Neural cell (in vitro differentiated cells): Measurements from ENCODE around the gene SUCLG1. TPM values are rescaled to one million over a fixed set of nuclear protein-coding genes. Genes with fewer than 3 reads are reported as not detected.

Experiments
- H2AFZ ChIP-seq: fragments of 200-600, 300-800 bp; sonication (generic), shearing (Covaris generic); 2 replicates; pipeline ENCODE4 v1.6.0; 2014; ENCODE audit warnings: low read depth, mild to moderate bottlenecking, antibody characterized with exemption, low read length, moderate library complexity
- H3F3A ChIP-seq: fragments of 200-600 bp; shearing (Covaris generic); 2 replicates; pipeline ENCODE4 v1.6.1; 2016; ENCODE audit warnings: mild to moderate bottlenecking, moderate library complexity, mixed read lengths, antibody characterized with exemption, low read length; ENCODE audit not compliant: insufficient read depth, poor library complexity, severe bottlenecking
- H3K27ac ChIP-seq: fragments of 200-600, 300-800 bp; sonication (generic), shearing (Covaris generic); 2 replicates; pipeline ENCODE4 v1.5.1; 2014; ENCODE audit warnings: mild to moderate bottlenecking, low read length, moderate library complexity
- H3K27me3 ChIP-seq: fragments of 300-800, 200-600 bp; sonication (generic), shearing (Covaris generic); 2 replicates; pipeline ENCODE4 v1.6.0; 2014; ENCODE audit warnings: mild to moderate bottlenecking, low read depth, low read length, moderate library complexity; ENCODE audit not compliant: insufficient read depth
- H3K36me3 ChIP-seq: fragments of 300-800, 200-600 bp; sonication (generic), shearing (Covaris generic); 2 replicates; pipeline ENCODE4 v1.5.1; 2014; ENCODE audit warnings: mild to moderate bottlenecking, antibody characterized with exemption, low read length, moderate library complexity; ENCODE audit not compliant: insufficient read depth
- H3K4me2 ChIP-seq: fragments of 300-800, 200-600 bp; sonication (generic), shearing (Covaris generic); 2 replicates; pipeline ENCODE4 v1.6.0; 2014; ENCODE audit warnings: mild to moderate bottlenecking, low read length
- H3K4me3 ChIP-seq: fragments of 300-800, 200-600 bp; sonication (generic), shearing (Covaris generic); 2 replicates; pipeline ENCODE4 v1.5.1; 2014; ENCODE audit warnings: mild to moderate bottlenecking, low read length, moderate library complexity
- H3K79me2 ChIP-seq: fragments of 200-600 bp; shearing (Covaris generic); replicated peaks from 2 replicates; pipeline ENCODE4 v1.6.0; 2014; ENCODE audit warnings: mild to moderate bottlenecking, low read length, moderate library complexity; ENCODE audit not compliant: insufficient read depth
- H3K9ac ChIP-seq: fragments of 300-800, 200-600 bp; sonication (generic), shearing (Covaris generic); 2 replicates; pipeline ENCODE4 v1.6.1; 2016; ENCODE audit warnings: mild to moderate bottlenecking, low read length, mixed read lengths
- H3K9me2 ChIP-seq: fragments of 200-600 bp; shearing (Covaris generic); 2 replicates; pipeline ENCODE4 v1.6.1; 2016; ENCODE audit warnings: mild to moderate bottlenecking, low read length, mixed read lengths; ENCODE audit not compliant: insufficient read depth
- H3K9me3 ChIP-seq: fragments of 200-600, 300-800 bp; sonication (generic), shearing (Covaris generic); 2 replicates; pipeline ENCODE4 v1.6.1; 2016; ENCODE audit warnings: mild to moderate bottlenecking, mixed run types, low read length, moderate library complexity, mixed read lengths
- H4K20me1 ChIP-seq: fragments of 200-600 bp; shearing (Covaris generic); 2 replicates; pipeline ENCODE4 v1.6.1; 2016; ENCODE audit warnings: mild to moderate bottlenecking, mixed run types; ENCODE audit not compliant: insufficient read depth
- CTCF ChIP-seq: fragments of 450-650 bp; IDR thresholded peaks from 2 replicates; pipeline ENCODE4 v1.5.1; 2014; ENCODE audit warnings: antibody characterized with exemption, mild to moderate bottlenecking, moderate library complexity; ENCODE audit not compliant: poor library complexity, severe bottlenecking
- EP300 ChIP-seq: fragments of 450-650 bp; conservative IDR thresholded peaks from 2 replicates; pipeline ENCODE4 v1.6.1; 2014; ENCODE audit warnings: antibody characterized with exemption, mild to moderate bottlenecking, moderate library complexity; ENCODE audit not compliant: poor library complexity, severe bottlenecking
- EZH2 ChIP-seq: fragments of 200-600, 300-800 bp; shearing (Covaris generic), sonication (generic); IDR thresholded peaks from 2 replicates; pipeline ENCODE4 v1.6.1; 2014; ENCODE audit warnings: antibody characterized with exemption, low read length, borderline replicate concordance, mild to moderate bottlenecking; ENCODE audit not compliant: insufficient read depth, poor library complexity, severe bottlenecking
- MXI1 ChIP-seq: fragments of 450-650 bp; conservative IDR thresholded peaks from 2 replicates; pipeline ENCODE4 v1.6.1; 2014; ENCODE audit warnings: antibody characterized with exemption, mild to moderate bottlenecking; ENCODE audit not compliant: poor library complexity, severe bottlenecking
- POLR2AphosphoS5 ChIP-seq: IDR thresholded peaks from 2 replicates; pipeline ENCODE4 v1.6.1; 2012
- RAD21 ChIP-seq: fragments of 450-650 bp; conservative IDR thresholded peaks from 2 replicates; pipeline ENCODE4 v1.6.1; 2014; ENCODE audit warnings: antibody characterized with exemption, mild to moderate bottlenecking, moderate library complexity
- REST ChIP-seq: IDR thresholded peaks from 2 replicates; pipeline ENCODE4 v1.6.1; 2012; ENCODE audit warnings: borderline replicate concordance
- SMC3 ChIP-seq: fragments of 450-650 bp; conservative IDR thresholded peaks from 2 replicates; pipeline ENCODE4 v1.6.1; 2014; ENCODE audit warnings: antibody characterized with exemption, mild to moderate bottlenecking, moderate library complexity; ENCODE audit not compliant: poor library complexity
- TAF1 ChIP-seq: IDR thresholded peaks from 2 replicates; pipeline ENCODE4 v1.6.1; 2012; ENCODE audit warnings: low read depth
- polyA plus RNA-seq: library from polyadenylated mRNA; depleted of rRNA; stranded (reverse); fragments of >200 nt; gene quantifications from 2 replicates; pipeline ENCODE4 v1.2.3, GENCODE V29; 2014

Gene SUCLG1
- polyA plus RNA-seq, 1 donor from 2014 or later = 135 TPM

GRCh38 chr2:84487298-84487996 lies 28.4 kb upstream of the SUCLG1 start:
- Histone ChIP-seq H3K27ac (no peak overlapping the region), H2AFZ (no peak overlapping the region), H3K9me3 (no peaks in the 10 kb centered on the region), H3F3A (no peaks in the 10 kb centered on the region), H3K9ac (no peak overlapping the region), H3K27me3 (no peaks in the 10 kb centered on the region), H3K79me2 (no peaks in the 10 kb centered on the region), H3K4me2 (no peak overlapping the region), H3K36me3 (no peaks in the 10 kb centered on the region), H3K9me2 (no peaks in the 10 kb centered on the region), H3K4me3 (no peak overlapping the region), H4K20me1 (no peaks in the 10 kb centered on the region)
- TF ChIP-seq SMC3 (no peak), POLR2AphosphoS5 (no peak), TAF1 (no peak), CTCF (no peak), MXI1 (no peak), EZH2 (no peak), EP300 (no peak), REST (no peak), RAD21 (no peak)

GRCh38 chr2:84486441-84487115 lies 27.5 kb upstream of the SUCLG1 start:
- H3K4me3 ChIP-seq = no peak overlapping the region
- H4K20me1 ChIP-seq = no peaks in the 10 kb centered on the region
- H3K9me2 ChIP-seq = no peaks in the 10 kb centered on the region
- H3K27me3 ChIP-seq = no peaks in the 10 kb centered on the region
- H3K79me2 ChIP-seq = no peaks in the 10 kb centered on the region
- no peak overlapping the region for H3K9ac ChIP-seq
- no peak overlapping the region for H3K4me2 ChIP-seq
- no peak overlapping the region for H3K27ac ChIP-seq
- TF ChIP-seq MXI1 (no peak), CTCF (no peak)
- H3K36me3 ChIP-seq = no peaks in the 10 kb centered on the region
- no peaks in the 10 kb centered on the region for H3F3A ChIP-seq
- H2AFZ ChIP-seq = no peak overlapping the region
- H3K9me3 ChIP-seq = no peaks in the 10 kb centered on the region
